Neural cell (in vitro differentiated cells): ENCODE results near the gene UGT1A4.

Experiments used
- EP300 ChIP-seq: fragments of 450-650 bp; conservative IDR thresholded peaks from 2 replicates; pipeline ENCODE4 v1.6.1; 2014; ENCODE audit warnings: antibody characterized with exemption, mild to moderate bottlenecking, moderate library complexity; ENCODE audit not compliant: poor library complexity, severe bottlenecking
- EZH2 ChIP-seq: fragments of 200-600, 300-800 bp; shearing (Covaris generic), sonication (generic); IDR thresholded peaks from 2 replicates; pipeline ENCODE4 v1.6.1; 2014; ENCODE audit warnings: antibody characterized with exemption, low read length, borderline replicate concordance, mild to moderate bottlenecking; ENCODE audit not compliant: insufficient read depth, poor library complexity, severe bottlenecking
- POLR2AphosphoS5 ChIP-seq: IDR thresholded peaks from 2 replicates; pipeline ENCODE4 v1.6.1; 2012
- RAD21 ChIP-seq: fragments of 450-650 bp; conservative IDR thresholded peaks from 2 replicates; pipeline ENCODE4 v1.6.1; 2014; ENCODE audit warnings: antibody characterized with exemption, mild to moderate bottlenecking, moderate library complexity
- REST ChIP-seq: IDR thresholded peaks from 2 replicates; pipeline ENCODE4 v1.6.1; 2012; ENCODE audit warnings: borderline replicate concordance
- SMC3 ChIP-seq: fragments of 450-650 bp; conservative IDR thresholded peaks from 2 replicates; pipeline ENCODE4 v1.6.1; 2014; ENCODE audit warnings: antibody characterized with exemption, mild to moderate bottlenecking, moderate library complexity; ENCODE audit not compliant: poor library complexity
- TAF1 ChIP-seq: IDR thresholded peaks from 2 replicates; pipeline ENCODE4 v1.6.1; 2012; ENCODE audit warnings: low read depth
- TF ChIP-seq, protein P1 (sequence below): fragments of 450-650 bp; IDR thresholded peaks from 2 replicates; pipeline ENCODE4 v1.5.1; 2014; ENCODE audit warnings: antibody characterized with exemption, mild to moderate bottlenecking, moderate library complexity; ENCODE audit not compliant: poor library complexity, severe bottlenecking

- TF ChIP-seq, protein P1, sequence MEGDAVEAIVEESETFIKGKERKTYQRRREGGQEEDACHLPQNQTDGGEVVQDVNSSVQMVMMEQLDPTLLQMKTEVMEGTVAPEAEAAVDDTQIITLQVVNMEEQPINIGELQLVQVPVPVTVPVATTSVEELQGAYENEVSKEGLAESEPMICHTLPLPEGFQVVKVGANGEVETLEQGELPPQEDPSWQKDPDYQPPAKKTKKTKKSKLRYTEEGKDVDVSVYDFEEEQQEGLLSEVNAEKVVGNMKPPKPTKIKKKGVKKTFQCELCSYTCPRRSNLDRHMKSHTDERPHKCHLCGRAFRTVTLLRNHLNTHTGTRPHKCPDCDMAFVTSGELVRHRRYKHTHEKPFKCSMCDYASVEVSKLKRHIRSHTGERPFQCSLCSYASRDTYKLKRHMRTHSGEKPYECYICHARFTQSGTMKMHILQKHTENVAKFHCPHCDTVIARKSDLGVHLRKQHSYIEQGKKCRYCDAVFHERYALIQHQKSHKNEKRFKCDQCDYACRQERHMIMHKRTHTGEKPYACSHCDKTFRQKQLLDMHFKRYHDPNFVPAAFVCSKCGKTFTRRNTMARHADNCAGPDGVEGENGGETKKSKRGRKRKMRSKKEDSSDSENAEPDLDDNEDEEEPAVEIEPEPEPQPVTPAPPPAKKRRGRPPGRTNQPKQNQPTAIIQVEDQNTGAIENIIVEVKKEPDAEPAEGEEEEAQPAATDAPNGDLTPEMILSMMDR = no peak
- TF ChIP-seq EP300 (no peak), POLR2AphosphoS5 (no peak), EZH2 (no peak), TAF1 (no peak), SMC3 (no peak), RAD21 (no peak), REST (no peak)
Measured at GRCh38 chr2:233692648-233693047, 25.9 kb upstream of the UGT1A4 start, which contains the start of gene UGT1A6.
